GM18511 (cell line): Measurements from ENCODE around the gene PLEKHS1.
"Not testable (repeated sequence)": the region's sequence is repeated elsewhere in the genome, so short reads cannot be mapped to it uniquely, and the experiment has no call there.

Source experiments
- ATAC-seq: cut with Tn5 transposase; IDR thresholded peaks from one replicate; pipeline ENCODE4 v1.9.1; 2021; ENCODE audit warnings: mild to moderate bottlenecking, moderate library complexity; ENCODE audit not compliant: unreplicated experiment

PLEKHS1 gene

GRCh38 chr10:113739577-113739976, 11.9 kb upstream of the PLEKHS1 start:
- ATAC-seq: no peak

- ATAC-seq: no peak
Measured at GRCh38 chr10:113740850-113741249, 10.6 kb upstream of the PLEKHS1 start.

- ATAC-seq: no peak
Measured at GRCh38 chr10:113742466-113742865, 9.0 kb upstream of the PLEKHS1 start.

- ATAC-seq: no peak
Measured at GRCh38 chr10:113743594-113743993, 7.9 kb upstream of the PLEKHS1 start.

- no peak for ATAC-seq
Measured at GRCh38 chr10:113745374-113745773, 6.1 kb upstream of the PLEKHS1 start.

- no peak for ATAC-seq
Measured at GRCh38 chr10:113746217-113746957, 5.1 kb upstream of the PLEKHS1 start.

GRCh38 chr10:113752553-113752952, 1.1 kb downstream of the PLEKHS1 start:
- no peak for ATAC-seq

GRCh38 chr10:113753020-113753692, 1.7 kb downstream of the PLEKHS1 start:
- ATAC-seq: no peak

GRCh38 chr10:113754125-113754524, 2.6 kb downstream of the PLEKHS1 start:
- ATAC-seq: no peak

- no peak for ATAC-seq
Measured at GRCh38 chr10:113754768-113755167, 3.3 kb downstream of the PLEKHS1 start.

GRCh38 chr10:113756940-113757543, 5.6 kb downstream of the PLEKHS1 start:
- no peak for ATAC-seq

- ATAC-seq: no peak
Measured at GRCh38 chr10:113762083-113762482, 10.6 kb downstream of the PLEKHS1 start.

GRCh38 chr10:113764582-113764981, 13.1 kb downstream of the PLEKHS1 start:
- ATAC-seq: no peak

- ATAC-seq: no peak
Measured at GRCh38 chr10:113765910-113766309, 14.4 kb downstream of the PLEKHS1 start.

- no peak for ATAC-seq
Measured at GRCh38 chr10:113767222-113767621, 15.7 kb downstream of the PLEKHS1 start.

GRCh38 chr10:113770346-113770745, 18.9 kb downstream of the PLEKHS1 start:
- no peak for ATAC-seq

GRCh38 chr10:113771131-113771530, 19.6 kb downstream of the PLEKHS1 start:
- ATAC-seq: not testable (repeated sequence)

GRCh38 chr10:113775686-113776294, 24.3 kb downstream of the PLEKHS1 start:
- no peak for ATAC-seq

- no peak for ATAC-seq
Measured at GRCh38 chr10:113776553-113776952, 25.1 kb downstream of the PLEKHS1 start.

GRCh38 chr10:113780681-113781250, 29.3 kb downstream of the PLEKHS1 start:
- ATAC-seq: no peak

GRCh38 chr10:113782367-113782766, 30.9 kb downstream of the PLEKHS1 start:
- ATAC-seq: no peak
